ENCODE results near the gene ATP8A2. TPM values are rescaled to one million over a fixed set of nuclear protein-coding genes. Genes with fewer than 3 reads are reported as not detected.

ATP8A2 gene
- total and polyA plus RNA-seq, 2 of the 4 experiments (the other 2 are of a cell fraction): 0.02 to 0.18 TPM

DNA sequence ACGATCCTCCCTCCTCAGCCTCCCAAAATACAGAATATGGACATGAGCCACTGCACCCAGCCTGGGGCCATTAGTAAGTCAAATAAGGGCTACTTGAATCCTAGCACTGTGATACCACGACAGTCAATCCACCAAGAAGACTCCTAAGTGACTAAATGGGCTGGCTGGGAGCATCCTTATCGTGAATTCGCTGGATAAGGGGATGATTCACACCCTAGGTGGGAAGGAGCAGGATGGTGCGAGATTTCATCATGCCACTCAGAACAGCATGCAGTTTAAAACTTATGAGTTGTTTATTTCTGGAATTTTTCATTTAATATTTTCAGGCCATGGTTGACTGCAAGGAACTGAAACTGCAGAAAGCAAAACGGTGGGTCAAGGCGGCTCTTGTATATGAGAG lies 30.2 kb downstream of the ATP8A2 start:
- Histone ChIP-seq H3K27ac (ENCODE audit: insufficient read depth, low read length) (no peak overlapping the region), H3K14ac (replicated peaks; ENCODE audit: low read depth, low read length) (no peak overlapping the region), H3K18ac (ENCODE audit: low read depth, low read length) (no peak overlapping the region), H4K20me1 (ENCODE audit: insufficient read depth, low read length) (no peaks in the 10 kb centered on the region), H3K79me1 (ENCODE audit: low read depth in 1 of 2, low read length in 2 of 2) (no peaks in the 10 kb centered on the region), H3K23ac (ENCODE audit: low read depth, low read length) (no peak overlapping the region), H2BK5ac (ENCODE audit: low read depth, low read length, poor library complexity, severe bottlenecking) (no peak overlapping the region), H2BK15ac (ENCODE audit: low read depth, low read length) (no peak overlapping the region), H4K91ac (ENCODE audit: insufficient read depth, low read depth, low read length) (no peak overlapping the region), H3K9ac (ENCODE audit: low read depth, low read length) (no peak overlapping the region), H4K8ac (ENCODE audit: low read depth in 2 of 2, low read length in 2 of 2) (no peak overlapping the region), H3K9me1 (ENCODE audit: insufficient read depth, low read length) (no peaks in the 10 kb centered on the region), H3K56ac (ENCODE audit: extremely low read depth, insufficient read depth, low read length) (no peak overlapping the region), H3K36me3 (ENCODE audit: control insufficient read depth, insufficient read depth, low read length) (no peaks in the 10 kb centered on the region), H2AK5ac (ENCODE audit: low read depth, low read length) (no peak overlapping the region), H2BK20ac (ENCODE audit: low read depth, low read length) (no peak overlapping the region), H3K4me3 (ENCODE audit: insufficient read depth, low read depth, low read length) (no peak overlapping the region), H3K9me3 (ENCODE audit: control insufficient read depth, insufficient read depth, low read length) (no peaks in the 10 kb centered on the region), H2AK9ac (replicated peaks; ENCODE audit: low read depth, low read length, poor library complexity) (no peak overlapping the region), H3K4me2 (ENCODE audit: low read depth, low read length) (no peak overlapping the region), H3K27me3 (ENCODE audit: control insufficient read depth, insufficient read depth, low read length) (no peaks in the 10 kb centered on the region), H2AFZ (replicated peaks; ENCODE audit: low read length, poor library complexity) (no peak overlapping the region), H3K4ac (ENCODE audit: low read depth, low read length) (no peak overlapping the region), H3K4me1 (ENCODE audit: control insufficient read depth, insufficient read depth, low read length) (no peaks in the 10 kb centered on the region), H2BK120ac (ENCODE audit: low read depth, low read length) (no peak overlapping the region), H4K5ac (ENCODE audit: low read depth, low read length) (no peak overlapping the region)
- ChIA-PET CTCF (no interaction called here), POLR2A (ENCODE audit: unreplicated experiment) (no interaction called here)
- intact Hi-C loops (cut with micrococcal nuclease): no loop called here
- no TSS peak for BruUV-seq (replicated peaks)
- dilution Hi-C loops (cut with HindIII; ENCODE audit: low sequenced_read_pairs, unreplicated experiment): no loop called here
- DNase-seq (no peak), ATAC-seq (ENCODE audit: low read depth) (no peak)
- TF ChIP-seq RAD21 (IDR thresholded peaks at IDR 0.05; ENCODE audit: low read length): no peak
- TF ChIP-seq, protein P1, sequence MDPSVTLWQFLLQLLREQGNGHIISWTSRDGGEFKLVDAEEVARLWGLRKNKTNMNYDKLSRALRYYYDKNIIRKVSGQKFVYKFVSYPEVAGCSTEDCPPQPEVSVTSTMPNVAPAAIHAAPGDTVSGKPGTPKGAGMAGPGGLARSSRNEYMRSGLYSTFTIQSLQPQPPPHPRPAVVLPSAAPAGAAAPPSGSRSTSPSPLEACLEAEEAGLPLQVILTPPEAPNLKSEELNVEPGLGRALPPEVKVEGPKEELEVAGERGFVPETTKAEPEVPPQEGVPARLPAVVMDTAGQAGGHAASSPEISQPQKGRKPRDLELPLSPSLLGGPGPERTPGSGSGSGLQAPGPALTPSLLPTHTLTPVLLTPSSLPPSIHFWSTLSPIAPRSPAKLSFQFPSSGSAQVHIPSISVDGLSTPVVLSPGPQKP (IDR thresholded peaks at IDR 0.05; ENCODE audit: borderline replicate concordance, low read depth, low read length): no peak
- TF ChIP-seq, protein P2, sequence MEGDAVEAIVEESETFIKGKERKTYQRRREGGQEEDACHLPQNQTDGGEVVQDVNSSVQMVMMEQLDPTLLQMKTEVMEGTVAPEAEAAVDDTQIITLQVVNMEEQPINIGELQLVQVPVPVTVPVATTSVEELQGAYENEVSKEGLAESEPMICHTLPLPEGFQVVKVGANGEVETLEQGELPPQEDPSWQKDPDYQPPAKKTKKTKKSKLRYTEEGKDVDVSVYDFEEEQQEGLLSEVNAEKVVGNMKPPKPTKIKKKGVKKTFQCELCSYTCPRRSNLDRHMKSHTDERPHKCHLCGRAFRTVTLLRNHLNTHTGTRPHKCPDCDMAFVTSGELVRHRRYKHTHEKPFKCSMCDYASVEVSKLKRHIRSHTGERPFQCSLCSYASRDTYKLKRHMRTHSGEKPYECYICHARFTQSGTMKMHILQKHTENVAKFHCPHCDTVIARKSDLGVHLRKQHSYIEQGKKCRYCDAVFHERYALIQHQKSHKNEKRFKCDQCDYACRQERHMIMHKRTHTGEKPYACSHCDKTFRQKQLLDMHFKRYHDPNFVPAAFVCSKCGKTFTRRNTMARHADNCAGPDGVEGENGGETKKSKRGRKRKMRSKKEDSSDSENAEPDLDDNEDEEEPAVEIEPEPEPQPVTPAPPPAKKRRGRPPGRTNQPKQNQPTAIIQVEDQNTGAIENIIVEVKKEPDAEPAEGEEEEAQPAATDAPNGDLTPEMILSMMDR (conservative IDR thresholded peaks at IDR 0.05; ENCODE audit: low read depth, low read length): no peak
- no peak for TF ChIP-seq MAZ (IDR thresholded peaks at IDR 0.05; ENCODE audit: borderline replicate concordance, low read depth, low read length)
- no peak for TF ChIP-seq RCOR1 (IDR thresholded peaks at IDR 0.05; ENCODE audit: insufficient replicate concordance, low read length)
- no peak for TF ChIP-seq FOS (IDR thresholded peaks at IDR 0.05; ENCODE audit: low read depth, low read length)
- no peak for TF ChIP-seq MAFK (IDR thresholded peaks at IDR 0.05; ENCODE audit: low read depth, low read length)
- no peak for TF ChIP-seq POLR2A (IDR thresholded peaks at IDR 0.05; ENCODE audit: low read depth, low read length)
- no peak for TF ChIP-seq RFX5 (IDR thresholded peaks at IDR 0.05; ENCODE audit: low read depth, low read length)
- no peak for TF ChIP-seq NFE2L2 (IDR thresholded peaks at IDR 0.05; ENCODE audit: low read depth, low read length)
- no peak for TF ChIP-seq MXI1 (IDR thresholded peaks at IDR 0.05; ENCODE audit: borderline replicate concordance, low read depth, low read length)
- TF ChIP-seq SMC3 (IDR thresholded peaks at IDR 0.05; ENCODE audit: low read depth, low read length): no peak
- no peak for TF ChIP-seq BHLHE40 (IDR thresholded peaks at IDR 0.05; ENCODE audit: low read depth, low read length)
- in situ Hi-C loops (cut with MboI; ENCODE audit: low sequenced_read_pairs): no loop called here
- 40% methylated on average over 1 of the region's 7 CpGs; no CpG with 5 or more reads in 1 of the 2 experiments for WGBS, 2 experiments (ENCODE audit: extremely low coverage in 2 of 2, insufficient read length in 1 of 2)
